GM18868 (cell line): ENCODE results near the gene KL.

Experiments
- ATAC-seq: cut with Tn5 transposase; IDR thresholded peaks from one replicate; pipeline ENCODE4 v1.9.1; 2021; ENCODE audit warnings: mild to moderate bottlenecking, moderate library complexity; ENCODE audit not compliant: unreplicated experiment

Gene KL

GRCh38 chr13:33078263-33078662 is 62.0 kb downstream of the KL start:
- no peak for ATAC-seq

DNA sequence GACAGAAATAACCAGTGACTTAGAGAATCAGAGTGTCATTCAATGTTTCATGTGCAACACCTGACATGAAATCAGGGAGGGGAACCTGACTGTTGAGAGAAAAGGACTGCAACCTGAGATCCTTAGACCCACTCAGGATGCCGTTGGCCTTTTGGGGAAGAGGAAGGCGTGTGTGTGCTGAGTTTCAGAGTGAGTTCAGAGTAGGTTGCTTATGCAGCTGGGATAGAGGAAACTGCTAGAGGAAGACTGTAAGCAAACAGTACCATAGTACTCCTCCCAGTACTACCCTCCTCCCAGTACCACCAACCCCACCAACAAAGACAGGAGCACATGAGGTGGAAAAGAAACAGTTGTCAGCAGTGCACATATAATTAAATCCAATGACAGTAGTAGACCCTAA is 63.7 kb downstream of the KL start:
- ATAC-seq: no peak

DNA sequence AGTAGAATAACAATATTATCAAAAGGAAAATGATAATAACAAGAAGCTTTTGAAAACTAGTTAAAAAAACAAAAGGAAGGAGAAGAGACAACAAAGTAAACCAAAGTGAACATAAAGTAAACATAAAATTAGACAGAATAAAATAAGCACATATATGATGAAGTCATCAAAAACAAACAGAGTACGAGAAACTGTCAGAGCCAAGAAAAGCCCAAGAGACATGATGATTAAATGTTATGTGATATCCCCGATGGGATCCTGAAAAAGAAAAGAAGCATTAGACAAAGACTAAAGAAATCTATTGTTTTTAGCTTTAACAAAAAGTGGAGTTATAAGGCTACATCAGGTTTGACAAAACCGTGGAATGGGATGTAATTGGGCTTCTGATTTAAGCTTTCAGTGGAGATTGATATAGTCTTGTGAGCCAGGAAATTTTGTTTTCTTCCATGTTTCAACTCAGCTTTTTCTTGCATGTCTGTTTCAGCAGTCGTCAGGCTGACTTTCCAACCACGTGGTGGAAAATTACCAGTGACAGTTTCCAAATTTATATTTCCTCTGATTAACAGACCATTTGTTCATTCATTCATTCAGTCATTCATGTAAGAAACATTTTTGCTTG is 64.9 kb downstream of the KL start:
- no peak for ATAC-seq

GRCh38 chr13:33081666-33082065 is 65.4 kb downstream of the KL start:
- ATAC-seq: no peak

GRCh38 chr13:33083054-33083453 is 66.8 kb downstream of the KL start:
- no peak for ATAC-seq

GRCh38 chr13:33087091-33087490 is 70.9 kb downstream of the KL start:
- ATAC-seq: no peak

DNA sequence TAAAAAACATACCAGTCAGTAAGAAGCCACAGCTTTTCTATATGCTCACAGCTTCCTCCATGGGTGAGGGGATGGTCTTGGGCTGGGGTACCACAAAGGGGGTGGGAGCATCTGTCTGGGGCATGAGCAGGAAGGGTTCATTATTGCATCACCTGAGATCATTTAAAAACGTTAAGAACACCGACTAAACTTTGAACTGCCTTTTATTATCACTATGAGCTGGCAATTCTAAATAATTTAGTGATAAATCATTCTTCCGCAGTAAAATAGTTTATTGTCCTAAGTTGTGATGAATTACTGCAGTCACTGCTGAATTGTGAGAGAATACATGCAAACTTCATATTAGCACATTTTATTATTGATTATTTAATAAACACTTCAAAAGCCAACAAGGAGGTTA is 71.6 kb downstream of the KL start:
- no peak for ATAC-seq

GRCh38 chr13:33089311-33089710 is 73.1 kb downstream of the KL start:
- no peak for ATAC-seq

DNA sequence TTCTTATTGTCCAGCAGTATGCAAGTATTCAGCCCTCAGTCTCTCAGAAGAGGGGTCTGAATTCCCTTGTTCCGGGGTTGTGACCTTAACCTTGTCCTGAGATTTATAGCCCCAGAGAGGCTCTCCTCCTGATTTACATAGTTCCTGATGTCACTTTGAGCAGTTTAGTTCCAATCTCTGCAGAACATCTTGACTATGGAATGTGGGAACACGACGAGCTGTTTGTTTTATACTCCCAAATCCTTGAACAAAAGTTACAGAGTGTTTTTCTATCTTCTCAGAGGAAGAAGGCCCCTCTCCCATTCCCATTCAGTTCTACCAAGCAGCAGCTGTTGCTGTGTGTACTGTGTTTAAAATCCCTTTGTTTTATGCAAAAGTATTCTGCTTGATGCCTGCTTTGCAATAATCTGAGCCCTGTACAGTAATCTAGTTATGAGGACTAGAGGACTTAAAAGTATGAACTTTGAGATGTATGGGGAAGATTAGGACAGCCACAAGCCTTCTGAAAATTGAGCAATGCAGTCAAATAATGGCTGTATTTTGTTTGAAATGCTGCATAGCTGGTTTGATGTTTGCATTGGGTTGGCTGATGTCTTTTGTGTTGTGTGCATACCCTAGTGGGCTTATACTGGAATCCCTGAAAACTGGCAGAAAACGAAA is 74.7 kb downstream of the KL start:
- no peak for ATAC-seq

DNA sequence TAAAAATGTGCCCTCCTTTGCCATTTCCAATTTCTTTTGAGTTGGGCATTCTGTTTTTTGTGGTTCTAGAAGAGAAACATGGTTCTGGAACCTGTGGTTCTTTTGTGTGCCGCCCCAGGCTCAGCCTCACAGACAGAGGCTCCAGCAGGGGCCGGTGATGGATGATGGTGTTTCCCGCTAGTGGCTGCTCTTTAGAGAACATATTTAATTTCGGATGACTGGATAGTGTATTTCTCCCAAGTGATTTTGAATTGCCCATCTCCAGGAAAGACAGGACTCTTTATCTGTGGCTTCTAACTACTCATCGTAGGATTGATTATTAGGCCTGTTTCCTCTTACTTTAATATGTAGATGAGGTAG is 75.2 kb downstream of the KL start:
- ATAC-seq: no peak

DNA sequence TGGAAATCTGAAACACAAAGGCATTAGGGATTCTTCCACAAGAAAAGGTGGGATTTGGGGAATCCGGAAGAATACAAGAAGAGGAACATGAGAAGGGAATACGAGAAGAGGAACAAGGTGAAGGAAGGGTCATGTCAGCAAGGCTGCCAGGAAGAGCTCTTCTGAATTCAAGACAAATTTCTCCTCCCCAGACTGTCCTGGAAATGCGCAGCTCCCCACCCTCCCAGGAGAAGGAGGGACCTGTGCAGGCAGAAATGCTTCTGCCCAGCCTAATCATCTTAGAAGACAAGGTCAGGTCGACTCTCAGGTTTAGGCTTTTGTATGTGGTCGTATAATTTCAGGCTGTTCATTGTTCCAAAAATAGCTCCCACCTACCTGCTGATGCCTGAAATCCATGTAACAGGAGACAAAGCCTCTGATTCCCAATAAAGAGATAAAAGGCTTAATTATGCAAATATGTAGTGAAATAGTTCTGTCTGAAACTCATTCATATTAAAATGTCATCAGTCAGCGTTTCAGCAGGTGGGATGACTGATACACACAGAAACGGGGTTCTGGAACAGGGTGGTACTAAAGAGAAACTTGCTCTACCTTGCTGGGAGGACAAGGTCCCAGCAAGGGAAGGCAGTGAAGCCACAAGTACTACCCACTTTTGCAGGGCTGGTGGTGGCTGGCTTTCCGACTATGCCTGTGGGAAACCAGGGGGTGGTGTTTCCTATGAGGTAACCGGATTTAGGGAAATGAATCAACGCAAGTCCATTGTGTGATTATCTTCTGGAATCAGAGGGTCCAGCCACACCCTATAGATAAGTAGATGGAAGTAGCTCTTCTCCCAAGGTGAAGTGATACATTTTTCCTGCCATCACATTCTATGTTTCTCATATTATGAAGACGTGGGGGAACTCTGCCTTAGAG is 76.1 kb downstream of the KL start:
- no peak for ATAC-seq

DNA sequence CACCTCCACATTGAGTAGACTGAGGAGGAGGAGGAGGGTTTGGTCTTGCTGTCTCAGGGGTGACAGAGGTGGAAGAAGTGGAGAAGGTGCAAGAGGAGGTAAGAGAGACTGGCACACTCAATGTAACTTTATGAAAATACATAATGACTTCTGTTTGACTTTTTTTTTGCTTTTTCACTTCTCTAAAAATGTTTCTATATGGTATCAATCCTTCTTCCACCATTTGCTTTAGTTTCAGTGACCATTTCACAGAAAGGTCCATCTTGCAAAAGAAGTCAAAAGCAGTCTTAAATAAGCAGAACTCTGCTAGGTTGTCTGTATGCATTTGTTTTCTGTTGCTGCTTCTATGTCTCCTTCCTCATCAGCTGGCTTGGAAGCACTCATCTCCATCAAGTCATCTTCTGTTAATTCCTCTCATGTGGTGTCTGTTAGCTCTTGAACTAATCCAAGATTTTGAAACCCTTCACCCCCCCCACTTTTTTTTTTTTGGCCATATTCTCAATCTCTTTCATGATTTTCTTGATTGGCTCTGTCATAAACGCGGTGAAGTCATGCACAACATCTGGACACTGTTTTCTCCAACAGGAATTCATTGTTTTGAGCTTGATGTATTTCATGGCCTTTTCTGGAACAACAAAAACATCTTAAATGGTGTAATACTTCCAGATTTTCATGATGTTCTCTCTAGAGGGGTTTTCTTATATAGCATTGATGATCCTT is 80.8 kb downstream of the KL start:
- peak; percentile 50 for ATAC-seq

DNA sequence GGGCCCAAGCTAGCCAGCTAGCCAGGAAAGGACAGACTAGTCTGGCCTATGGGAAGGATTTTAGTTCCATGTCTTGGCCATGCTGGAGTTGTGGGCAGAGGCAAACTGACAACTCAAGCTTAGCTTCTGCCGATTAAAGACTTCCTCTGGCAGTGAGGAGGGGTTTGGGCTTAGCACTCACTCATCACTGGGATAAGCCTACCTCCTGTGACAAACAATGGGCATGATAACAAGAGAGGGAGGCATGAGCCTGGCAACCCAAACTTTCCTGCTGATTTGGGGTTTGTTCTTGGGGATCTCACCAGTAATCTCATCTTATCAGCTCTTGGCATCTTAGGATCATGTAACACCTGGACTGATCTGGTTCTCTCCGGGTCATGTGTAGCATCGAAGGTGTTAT is 83.6 kb downstream of the KL start:
- no peak for ATAC-seq

DNA sequence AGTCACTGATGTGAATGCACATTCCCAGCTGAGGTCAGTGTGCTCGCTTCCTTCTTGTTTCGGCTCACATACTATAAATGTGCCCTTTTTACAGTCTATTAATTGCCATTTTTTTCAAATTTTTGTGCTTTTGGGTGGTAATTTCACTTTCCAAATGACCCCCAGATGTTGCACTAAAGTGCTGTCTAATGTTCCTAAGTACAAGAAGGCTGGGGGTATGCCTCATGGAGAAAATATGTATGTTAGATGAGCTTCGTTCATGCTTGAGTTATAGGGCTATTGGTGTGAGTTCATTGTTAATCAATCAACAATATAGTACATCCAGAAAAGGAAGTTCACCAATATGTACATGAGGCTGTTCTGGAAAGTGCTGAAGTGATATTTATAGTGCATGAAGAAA is 84.7 kb downstream of the KL start:
- ATAC-seq: no peak

GRCh38 chr13:33101835-33102234 is 85.6 kb downstream of the KL start:
- ATAC-seq: no peak

- ATAC-seq: no peak
Observed at GRCh38 chr13:33103457-33103856, 87.2 kb downstream of the KL start.

DNA sequence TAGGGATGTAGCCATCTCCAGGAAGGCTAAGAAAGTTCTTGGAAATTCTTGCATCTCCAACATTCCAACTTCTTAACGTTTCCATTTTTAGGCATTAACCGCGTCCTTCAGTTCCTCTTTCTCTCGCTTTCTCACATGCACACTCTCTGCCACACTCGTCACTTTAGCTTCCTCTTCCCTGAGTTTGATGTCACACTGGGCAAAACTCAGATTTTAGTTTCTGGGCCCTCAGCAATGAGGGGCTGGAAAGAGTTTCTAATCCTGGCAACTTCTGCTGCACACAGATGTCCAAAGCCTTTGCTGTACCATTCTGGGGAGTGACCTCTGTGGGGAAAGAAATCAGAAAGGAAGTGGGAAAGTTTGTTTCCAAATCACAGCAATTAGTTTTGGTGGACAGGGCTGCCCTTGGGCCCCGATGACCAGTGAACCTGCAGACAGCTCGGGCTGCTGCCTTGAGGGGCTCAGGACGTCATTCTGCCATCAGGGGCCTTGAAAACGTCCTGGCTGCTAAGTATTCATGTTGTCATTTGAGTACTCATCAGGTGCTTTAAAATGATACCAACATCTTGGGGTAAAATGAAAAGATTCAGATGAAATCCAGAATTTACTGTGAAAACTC is 89.3 kb downstream of the KL start:
- peak; percentile 37 for ATAC-seq

- ATAC-seq: peak; percentile 52
Observed at GRCh38 chr13:33106656-33107360, 90.6 kb downstream of the KL start.

- ATAC-seq: peak; percentile 1
Observed at GRCh38 chr13:33107361-33107760, 91.1 kb downstream of the KL start.

DNA sequence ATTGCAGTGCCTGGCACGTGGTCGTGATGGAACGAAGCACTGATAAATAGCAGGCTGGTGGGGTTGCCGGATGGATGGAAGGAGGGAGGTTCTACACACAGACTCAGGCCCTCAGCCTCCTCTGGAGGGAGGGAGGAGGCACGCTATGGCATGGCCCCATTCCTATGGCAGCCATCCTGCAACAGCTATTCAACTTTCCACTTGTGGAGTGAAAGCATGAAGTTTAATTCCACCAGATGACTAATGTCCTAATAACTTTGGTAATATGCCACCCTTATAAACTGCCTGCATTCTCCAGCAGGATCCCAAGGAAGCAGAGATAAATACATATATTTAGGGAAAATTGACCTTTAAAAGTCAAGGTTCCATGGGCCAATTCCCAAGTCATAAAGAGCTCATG is 92.4 kb downstream of the KL start:
- ATAC-seq: no peak
